H1 (cell line): ENCODE measurements around the gene CAMK2A. TPM values are rescaled to one million over a fixed set of nuclear protein-coding genes. Genes with fewer than 3 reads are reported as not detected.

Experiments used
- CTCF ChIA-PET: fragments of 300-600 bp; sonication (Branson Sonifier 250); formaldehyde crosslinking; loops from one replicate; lab custom pipeline; 2021; ENCODE audit not compliant: partially characterized antibody; lab: Charles Lee
- POLR2A ChIA-PET: fragments of 300-600 bp; sonication (Branson Sonifier 250); formaldehyde crosslinking; loops from one replicate; lab custom pipeline; 2021; ENCODE audit warnings: inconsistent platforms; ENCODE audit not compliant: partially characterized antibody; lab: Charles Lee
- DNase-seq, 2 experiments: peaks; one replicate each; pipeline versions ENCODE4 v3.0.0 to v3.0.0-alpha.2; 2010 to 2022; ENCODE audit warnings: low spot score in 2 of 2, low read depth in 1 of 2, mixed read lengths in 1 of 2
- FAIRE-seq: peaks from 2 replicates; lab custom pipeline; 2011; peaks lifted over from hg19 to GRCh38; lab: Jason Lieb, UNC
- H2AFZ ChIP-seq: 2 replicates; pipeline ENCODE4 v1.8.1; 2012; ENCODE audit warnings: low read length, inconsistent platforms
- H2AK5ac ChIP-seq: 2 replicates; pipeline ENCODE4 v1.6.1; 2013; ENCODE audit warnings: low read depth, low read length
- H2BK120ac ChIP-seq: replicated peaks from 2 replicates; pipeline ENCODE3; 2013; ENCODE audit warnings: low read depth, low read length, inconsistent platforms
- H2BK12ac ChIP-seq: 2 replicates; pipeline ENCODE4 v1.6.1; 2013; ENCODE audit warnings: low read depth, low read length
- H2BK15ac ChIP-seq: 2 replicates; pipeline ENCODE4 v1.6.1; 2013; ENCODE audit warnings: low read length
- H2BK20ac ChIP-seq: 2 replicates; pipeline ENCODE4 v1.6.1; 2013; ENCODE audit warnings: low read length
- H2BK5ac ChIP-seq: 2 replicates; pipeline ENCODE4 v1.6.1; 2013; ENCODE audit warnings: low read depth, low read length
- H3K14ac ChIP-seq: 2 replicates; pipeline ENCODE4 v1.6.1; 2013; ENCODE audit warnings: inconsistent platforms; ENCODE audit not compliant: insufficient read length
- H3K18ac ChIP-seq: 2 replicates; pipeline ENCODE4 v1.6.1; 2013; ENCODE audit warnings: low read length; ENCODE audit errors: extremely low read depth
- H3K23ac ChIP-seq: 2 replicates; pipeline ENCODE4 v1.6.1; 2013; ENCODE audit warnings: inconsistent platforms; ENCODE audit not compliant: insufficient read length
- H3K23me2 ChIP-seq: 2 replicates; pipeline ENCODE4 v1.6.1; 2013; ENCODE audit warnings: low read depth, low read length
- H3K27ac ChIP-seq: 2 replicates; pipeline ENCODE4 v1.6.1; 2011; ENCODE audit warnings: low read depth, low read length, inconsistent platforms
- H3K27me3 ChIP-seq, 4 experiments: replicated peaks in 1 of 4; 1 replicate in 1 of 4; 2 replicates in 3 of 4; pipeline versions ENCODE4 v1.6.1 to v1.8.1; 2011 to 2013; ENCODE audit warnings: low read length in 3 of 4, mild to moderate bottlenecking in 3 of 4, inconsistent platforms in 2 of 4, mixed read lengths in 2 of 4, moderate library complexity in 1 of 4; ENCODE audit not compliant: control insufficient read depth in 3 of 4, insufficient read depth in 3 of 4; ENCODE audit errors: extremely low read depth in 1 of 4
- H3K36me3 ChIP-seq, 4 experiments: 2 replicates each; pipeline versions ENCODE4 v1.6.1 to v1.8.1; 2011 to 2013; ENCODE audit warnings: mild to moderate bottlenecking in 4 of 4, low read length in 3 of 4, moderate library complexity in 2 of 4, control low read depth in 1 of 4, inconsistent platforms in 1 of 4; ENCODE audit not compliant: insufficient read depth in 4 of 4, control insufficient read depth in 2 of 4
- H3K4ac ChIP-seq: replicated peaks from 2 replicates; pipeline ENCODE3; 2013; ENCODE audit warnings: low read length, low read depth, mixed read lengths, inconsistent platforms; ENCODE audit not compliant: insufficient read length
- H3K4me1 ChIP-seq, 4 experiments: replicated peaks in 1 of 4; 1 replicate in 1 of 4; 2 replicates in 3 of 4; pipeline versions ENCODE4 v1.6.1 to v1.8.1; 2011 to 2013; ENCODE audit warnings: low read length in 3 of 4, inconsistent platforms in 2 of 4, mixed read lengths in 1 of 4; ENCODE audit not compliant: insufficient read depth in 4 of 4, control insufficient read depth in 3 of 4
- H3K4me2 ChIP-seq, 2 experiments: 2 replicates each; pipeline versions ENCODE4 v1.6.1 to v1.8.1; 2011 to 2013; ENCODE audit warnings: low read depth in 2 of 2, low read length in 2 of 2, control low read depth in 1 of 2, inconsistent platforms in 1 of 2, mild to moderate bottlenecking in 1 of 2; ENCODE audit not compliant: insufficient read depth in 1 of 2
- H3K4me3 ChIP-seq, 4 experiments: fragments of 200-600, 300-600 bp in 1 of 4; sonication (generic), shearing (Covaris generic), sonication (Bioruptor Twin) in 1 of 4; 2 replicates each; pipeline versions ENCODE4 v1.5.1 to v1.8.1; 2011 to 2016; ENCODE audit warnings: low read length in 4 of 4, low read depth in 3 of 4, control low read depth in 2 of 4, inconsistent platforms in 2 of 4, mild to moderate bottlenecking in 2 of 4, mixed read lengths in 1 of 4, moderate library complexity in 1 of 4; ENCODE audit not compliant: insufficient read depth in 2 of 4; ENCODE audit errors: extremely low read depth in 1 of 4
- H3K56ac ChIP-seq: replicated peaks from 2 replicates; pipeline ENCODE3; 2013; ENCODE audit warnings: low read depth, mild to moderate bottlenecking, mixed read lengths, low read length, inconsistent platforms; ENCODE audit not compliant: insufficient read length
- H3K79me1 ChIP-seq: 2 replicates; pipeline ENCODE4 v1.6.1; 2013; ENCODE audit warnings: low read depth, low read length, control low read depth
- H3K79me2 ChIP-seq, 2 experiments: 2 replicates each; pipeline versions ENCODE4 v1.6.1 to v1.8.1; 2012 to 2013; ENCODE audit warnings: low read length in 2 of 2, mild to moderate bottlenecking in 2 of 2, inconsistent platforms in 1 of 2; ENCODE audit not compliant: insufficient read depth in 2 of 2, control insufficient read depth in 1 of 2
- H3K9ac ChIP-seq, 4 experiments: replicated peaks in 1 of 4; 1 replicate in 1 of 4; 2 replicates in 3 of 4; pipeline versions ENCODE4 v1.6.1 to v1.8.1; 2011 to 2013; ENCODE audit warnings: low read depth in 3 of 4, low read length in 3 of 4, control low read depth in 2 of 4, mild to moderate bottlenecking in 2 of 4, moderate library complexity in 2 of 4, inconsistent platforms in 1 of 4; ENCODE audit errors: extremely low read depth in 1 of 4
- H3K9me3 ChIP-seq, 2 experiments: 2 replicates each; pipeline versions ENCODE4 v1.6.1 to v1.8.1; 2012 to 2013; ENCODE audit warnings: mild to moderate bottlenecking in 2 of 2, moderate library complexity in 2 of 2, control low read depth in 1 of 2, inconsistent platforms in 1 of 2, low read depth in 1 of 2, low read length in 1 of 2, mixed read lengths in 1 of 2; ENCODE audit not compliant: insufficient read depth in 2 of 2
- H4K20me1 ChIP-seq, 2 experiments: replicated peaks in 1 of 2; 2 replicates each; pipeline versions ENCODE3 to v1.8.1; 2011 to 2013; ENCODE audit warnings: inconsistent platforms in 2 of 2, low read length in 2 of 2, mild to moderate bottlenecking in 1 of 2; ENCODE audit not compliant: insufficient read depth in 2 of 2, control insufficient read depth in 1 of 2
- H4K5ac ChIP-seq: 2 replicates; pipeline ENCODE4 v1.6.1; 2013; ENCODE audit warnings: low read length, low read depth, mixed read lengths, inconsistent platforms; ENCODE audit not compliant: insufficient read length
- H4K8ac ChIP-seq: 2 replicates; pipeline ENCODE4 v1.8.0; 2013; ENCODE audit warnings: mild to moderate bottlenecking, moderate library complexity, low read length, inconsistent platforms; ENCODE audit not compliant: insufficient read depth; ENCODE audit errors: extremely low read depth
- H4K91ac ChIP-seq: replicated peaks from 2 replicates; pipeline ENCODE3; 2013; ENCODE audit warnings: low read length, mixed read lengths, inconsistent platforms; ENCODE audit not compliant: insufficient read length
- EZH2 ChIP-seq: fragments of 200-600 bp; sonication (generic); IDR thresholded peaks from 2 replicates; pipeline ENCODE4 v1.7.1; 2012; ENCODE audit warnings: low read depth, mild to moderate bottlenecking, moderate library complexity, low read length, inconsistent platforms; ENCODE audit not compliant: severe bottlenecking
- POLR2A ChIP-seq, 2 experiments: IDR thresholded peaks; 1 replicate in 1 of 2; 2 replicates in 1 of 2; pipeline ENCODE4 v1.6.1; 2011; ENCODE audit warnings: low read depth in 2 of 2, low read length in 2 of 2, mild to moderate bottlenecking in 2 of 2; ENCODE audit errors: control extremely low read depth in 1 of 2
- WGBS, 2 experiments: shearing (Covaris generic) in 1 of 2; methylation state at CpG; one replicate each; pipeline versions ENCODE4 v1.1.6 to v1.1.7; 2013 to 2015; ENCODE audit warnings: low lambda C conversion rate in 2 of 2, mixed read lengths in 2 of 2, inconsistent platforms in 1 of 2, low coverage in 1 of 2, missing lambda C conversion rate in 1 of 2; ENCODE audit not compliant: insufficient replicate concordance in 2 of 2, insufficient coverage in 1 of 2, insufficient read length in 1 of 2; ENCODE audit errors: extremely low coverage in 1 of 2, missing lambda C conversion rate in 1 of 2; 5-methylcytosine and 5-hydroxymethylcytosine counted together
- polyA plus RNA-seq, 7 experiments: library from polyadenylated mRNA; depleted of rRNA in 3 of 7; stranded (reverse) in 5 of 7; unstranded in 2 of 7; fragments of >200 nt in 5 of 7; fragments of 200-250 nt in 2 of 7; gene quantifications; 1 replicate in 5 of 7; 2 replicates in 1 of 7; 4 replicates in 1 of 7; pipeline versions ENCODE4 v1.2.1 to v1.2.3, GENCODE V29; 2011 to 2013; ENCODE audit warnings: missing spikeins in 2 of 7, mixed read lengths in 2 of 7
- total RNA-seq: library from RNA; stranded (reverse); fragmentation: NEBNext Ultra II Directional; extraction: Animal tissue kit (Norgen Biotek cat#: 25700); gene quantifications from 2 replicates; pipeline ENCODE4 v1.2.1, GENCODE V29; 2021

The CAMK2A gene
- total and polyA plus RNA-seq, 2 of the 8 experiments (the other 6 are each of a cell fraction or from before 2014, with no cell fraction given) = 0.20 to 0.28 TPM

- no peak overlapping the region for H3K4me2 ChIP-seq
- no peaks in the 10 kb centered on the region for H3K79me2 ChIP-seq
- no peak overlapping the region for H2AK5ac ChIP-seq
- ChIA-PET CTCF (interaction anchor here (1.2 to 23.7 kb wide), 3 partner anchors 17 to 35 kb away, joined by 3 to 302 read pairs (median 206); no protein-coding TSS in a partner anchor), POLR2A (no interaction called here)
- H2BK120ac ChIP-seq = no peak overlapping the region
- no peak overlapping the region for H2BK5ac ChIP-seq
- no peak overlapping the region for H2BK15ac ChIP-seq
- no peak overlapping the region for H3K23ac ChIP-seq
- H4K8ac ChIP-seq = no peak overlapping the region
- 84% methylated on average over 16 of the region's 16 CpGs; no CpG with 5 or more reads in 1 of the 2 experiments for WGBS, 2 experiments
- no peak overlapping the region for H2BK12ac ChIP-seq
- H3K27me3 ChIP-seq = peaks cover 0 to 11% (median 7%) of the 10 kb centered on the region in 4 experiments; a peak in 3 of 7 replicates
- H2BK20ac ChIP-seq = no peak overlapping the region
- H3K9ac ChIP-seq = no peak overlapping the region
- no peaks in the 10 kb centered on the region for H4K20me1 ChIP-seq
- no peak overlapping the region for H3K18ac ChIP-seq
- no peak overlapping the region for H3K27ac ChIP-seq
- FAIRE-seq = no peak
- no peak overlapping the region for H4K5ac ChIP-seq
- no peaks in the 10 kb centered on the region for H3K36me3 ChIP-seq
- TF ChIP-seq EZH2 (no peak), POLR2A (IDR thresholded peaks at IDR 0.05; ENCODE audit: control extremely low read depth in 1 of 2, low read depth in 2 of 2, low read length in 2 of 2) (no peak)
- no peaks in the 10 kb centered on the region for H3K9me3 ChIP-seq
- H3K4ac ChIP-seq = no peak overlapping the region
- H3K79me1 ChIP-seq = no peaks in the 10 kb centered on the region
- no peak overlapping the region for H4K91ac ChIP-seq
- no peak overlapping the region for H3K56ac ChIP-seq
- DNase-seq = no peak
- no peak overlapping the region for H2AFZ ChIP-seq
- no peak overlapping the region for H3K4me3 ChIP-seq
- H3K23me2 ChIP-seq = no peaks in the 10 kb centered on the region; the same call in 1 of the 2 replicates
- no peaks in the 10 kb centered on the region; a peak in 1 of 7 replicates for H3K4me1 ChIP-seq
- no peak overlapping the region for H3K14ac ChIP-seq
Measured at GRCh38 chr5:150196986-150197385, 92.6 kb downstream of the CAMK2A start.
